ENCODE data around the gene LRRC59. TPM values are rescaled to one million over a fixed set of nuclear protein-coding genes. Genes with fewer than 3 reads are reported as not detected.

The LRRC59 gene
- total and polyA plus RNA-seq, 2 of the 8 experiments (the other 6 are each of a cell fraction or from before 2014, with no cell fraction given): 48.3 to 117 TPM

GRCh38 chr17:50445730-50446325 is 48.5 kb upstream of the LRRC59 start:
- no peak overlapping the region for H2BK5ac ChIP-seq (ENCODE audit: low read depth, low read length)
- H3K56ac ChIP-seq (replicated peaks; ENCODE audit: insufficient read length, low read depth, low read length): no peak overlapping the region
- no peak overlapping the region for H4K8ac ChIP-seq (ENCODE audit: extremely low read depth, insufficient read depth, low read length)
- H3K79me1 ChIP-seq (ENCODE audit: low read depth, low read length): no peaks in the 10 kb centered on the region; the same call in 1 of the 2 replicates
- no peak overlapping the region for H4K5ac ChIP-seq (ENCODE audit: insufficient read length, low read depth, low read length)
- H2AFZ ChIP-seq (ENCODE audit: low read length): no peak overlapping the region
- H3K4me2 ChIP-seq (ENCODE audit: insufficient read depth in 1 of 2, low read depth in 2 of 2, low read length in 2 of 2): no peak overlapping the region
- POLR2A ChIA-PET (ENCODE audit: partially characterized antibody): interaction anchor here (0.6 to 0.9 kb wide), 2 partner anchors 9 to 293 kb away, joined by 3 to 4 read pairs; no protein-coding TSS in a partner anchor
- H3K9ac ChIP-seq (replicated peaks in 1 of 4; ENCODE audit: extremely low read depth in 1 of 4, low read depth in 3 of 4, low read length in 3 of 4): no peak overlapping the region
- no peak overlapping the region for H4K91ac ChIP-seq (replicated peaks; ENCODE audit: insufficient read length, low read length)
- H3K4me3 ChIP-seq (ENCODE audit: extremely low read depth in 1 of 4, insufficient read depth in 2 of 4, low read depth in 3 of 4, low read length in 4 of 4): no peak overlapping the region
- H3K79me2 ChIP-seq (ENCODE audit: control insufficient read depth in 1 of 2, insufficient read depth in 2 of 2, low read length in 2 of 2): no peaks in the 10 kb centered on the region
- no peak overlapping the region for H3K14ac ChIP-seq (ENCODE audit: insufficient read length)
- no peaks in the 10 kb centered on the region for H3K36me3 ChIP-seq (ENCODE audit: control insufficient read depth in 2 of 4, insufficient read depth in 4 of 4, low read length in 3 of 4)
- H3K18ac ChIP-seq (ENCODE audit: extremely low read depth, low read length): no peak overlapping the region
- peaks cover 0 to 1% of the 10 kb centered on the region in 2 experiments for H4K20me1 ChIP-seq (replicated peaks in 1 of 2; ENCODE audit: control insufficient read depth in 1 of 2, insufficient read depth in 2 of 2, low read length in 2 of 2)
- no peak for TF ChIP-seq MAFK (IDR thresholded peaks at IDR 0.05; ENCODE audit: low read depth, low read length)
- TF ChIP-seq RNF2 (IDR thresholded peaks at IDR 0.05; ENCODE audit: borderline replicate concordance, low read depth, low read length, missing control alignments, poor library complexity, severe bottlenecking): no peak
- no peak for TF ChIP-seq CREB1 (IDR thresholded peaks at IDR 0.05)
- TF ChIP-seq KDM4A (IDR thresholded peaks at IDR 0.05; ENCODE audit: low read depth, low read length, severe bottlenecking): no peak
- no peak for TF ChIP-seq NRF1 (IDR thresholded peaks at IDR 0.05; ENCODE audit: low read depth, low read length)
- no peak for TF ChIP-seq BCL11A (IDR thresholded peaks at IDR 0.05; ENCODE audit: low read depth in 2 of 2, low read length in 2 of 2)
- no peak for TF ChIP-seq YY1 (IDR thresholded peaks at IDR 0.05; ENCODE audit: low read depth, low read length)
- TF ChIP-seq, protein P1, sequence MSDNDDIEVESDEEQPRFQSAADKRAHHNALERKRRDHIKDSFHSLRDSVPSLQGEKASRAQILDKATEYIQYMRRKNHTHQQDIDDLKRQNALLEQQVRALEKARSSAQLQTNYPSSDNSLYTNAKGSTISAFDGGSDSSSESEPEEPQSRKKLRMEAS (IDR thresholded peaks at IDR 0.05): no peak
- no peak for TF ChIP-seq SIX5 (IDR thresholded peaks at IDR 0.05; ENCODE audit: low read depth, low read length)
- no peak for DNase-seq (ENCODE audit: low read depth in 1 of 2, low spot score in 2 of 2)
- no peaks in the 10 kb centered on the region; the same call in 1 of the 2 replicates for H3K23me2 ChIP-seq (ENCODE audit: low read depth, low read length)
- no peaks in the 10 kb centered on the region for H3K9me3 ChIP-seq (ENCODE audit: insufficient read depth in 2 of 2, low read depth in 1 of 2, low read length in 1 of 2)
- no peak overlapping the region for H2BK120ac ChIP-seq (replicated peaks; ENCODE audit: low read depth, low read length)
- H2BK20ac ChIP-seq (ENCODE audit: low read length): no peak overlapping the region
- H3K4me1 ChIP-seq (replicated peaks in 1 of 4; ENCODE audit: control insufficient read depth in 3 of 4, insufficient read depth in 4 of 4, low read length in 3 of 4): no peaks in the 10 kb centered on the region
- H3K4ac ChIP-seq (replicated peaks; ENCODE audit: insufficient read length, low read depth, low read length): no peak overlapping the region
- CTCF ChIA-PET (ENCODE audit: partially characterized antibody): interaction anchor here (0.6 to 2.3 kb wide), 6 partner anchors 9 to 49 kb away, joined by 3 to 7 read pairs (median 4); partner anchors contain the start of genes LRRC59 and RSAD1
- H3K23ac ChIP-seq (ENCODE audit: insufficient read length): no peak overlapping the region
- no peaks in the 10 kb centered on the region for H3K27me3 ChIP-seq (replicated peaks in 1 of 4; ENCODE audit: control insufficient read depth in 3 of 4, extremely low read depth in 1 of 4, insufficient read depth in 3 of 4, low read length in 3 of 4)
- H3K27ac ChIP-seq (ENCODE audit: low read depth, low read length): no peak overlapping the region
- FAIRE-seq: no peak
- no peak overlapping the region for H2BK12ac ChIP-seq (ENCODE audit: low read depth, low read length)
- no peak overlapping the region for H2AK5ac ChIP-seq (ENCODE audit: low read depth, low read length)
- no peak overlapping the region for H2BK15ac ChIP-seq (ENCODE audit: low read length)
- 76% methylated on average over 1 of the region's 1 CpG; no CpG with 5 or more reads in 1 of the 2 experiments for WGBS, 2 experiments (ENCODE audit: extremely low coverage in 1 of 2, insufficient coverage in 1 of 2, insufficient read length in 1 of 2, insufficient replicate concordance in 2 of 2, low coverage in 1 of 2, low lambda C conversion rate in 2 of 2, missing lambda C conversion rate in 1 of 2)
